NCI-H226 (cell line): ENCODE results near the gene TM4SF1.

Experiments used
- DNase-seq: peaks from one replicate; pipeline ENCODE4 v3.0.0-alpha.2; 2015

The TM4SF1 gene

DNA sequence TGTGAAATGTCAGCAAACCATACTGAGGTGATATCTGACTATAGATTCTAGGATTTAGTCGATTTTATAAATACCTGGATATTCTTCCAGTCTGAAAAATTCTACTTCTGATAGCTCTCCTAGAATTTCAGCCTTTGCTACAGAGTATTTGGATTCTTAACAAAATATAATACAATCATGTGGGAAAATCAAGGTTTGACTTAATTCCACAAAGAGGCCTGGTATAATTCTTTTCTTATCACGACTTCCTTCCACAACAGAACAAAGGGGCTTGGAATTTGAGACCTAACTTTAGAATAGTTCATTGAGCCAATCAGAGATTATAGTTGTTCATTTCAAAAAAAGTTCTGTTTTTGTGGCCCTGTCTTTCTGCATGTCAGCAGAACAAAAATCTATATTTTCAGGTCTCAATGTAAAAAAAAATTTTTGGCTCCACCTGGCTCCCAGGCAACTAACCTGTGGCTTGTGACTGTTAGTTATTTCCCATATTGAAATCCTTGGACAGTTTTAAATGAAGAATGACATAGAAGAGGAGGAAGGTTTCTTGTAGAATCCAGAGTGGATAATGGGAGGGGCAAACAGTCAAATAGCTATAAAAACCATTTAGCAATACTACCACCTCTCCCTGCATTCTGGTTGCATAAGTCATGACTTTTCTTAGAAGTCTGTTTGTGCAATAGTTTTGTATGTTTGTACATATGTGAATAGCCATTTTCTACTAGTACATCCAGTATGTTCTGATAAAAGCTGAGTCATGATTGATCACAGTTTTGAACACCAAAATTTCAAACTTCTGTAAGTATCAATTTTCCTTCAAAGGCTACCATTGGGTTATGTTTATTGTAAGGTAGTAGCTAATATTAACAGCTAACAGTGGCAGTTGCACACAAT, 4.0 kb downstream of the TM4SF1 start:
- peak; percentile 54 for DNase-seq

DNA sequence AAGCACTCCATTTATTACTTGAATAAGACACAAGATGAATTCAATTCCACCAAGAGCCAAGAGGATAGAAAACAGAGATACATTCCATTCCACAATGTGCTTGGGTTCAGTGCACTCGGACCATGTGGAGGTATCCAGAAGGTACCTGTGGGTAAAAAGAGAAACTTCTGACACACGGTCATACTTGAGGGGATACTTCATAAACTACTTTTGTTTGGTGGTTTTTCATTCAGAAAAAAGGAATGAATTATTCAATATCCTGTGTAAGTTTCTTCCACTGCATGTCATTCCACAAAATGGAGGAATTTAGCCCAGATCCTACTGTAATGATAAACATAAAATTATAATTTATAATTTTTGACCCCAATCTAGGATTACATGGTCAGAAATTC, 5.7 kb downstream of the TM4SF1 start:
- DNase-seq, result no peak

DNA sequence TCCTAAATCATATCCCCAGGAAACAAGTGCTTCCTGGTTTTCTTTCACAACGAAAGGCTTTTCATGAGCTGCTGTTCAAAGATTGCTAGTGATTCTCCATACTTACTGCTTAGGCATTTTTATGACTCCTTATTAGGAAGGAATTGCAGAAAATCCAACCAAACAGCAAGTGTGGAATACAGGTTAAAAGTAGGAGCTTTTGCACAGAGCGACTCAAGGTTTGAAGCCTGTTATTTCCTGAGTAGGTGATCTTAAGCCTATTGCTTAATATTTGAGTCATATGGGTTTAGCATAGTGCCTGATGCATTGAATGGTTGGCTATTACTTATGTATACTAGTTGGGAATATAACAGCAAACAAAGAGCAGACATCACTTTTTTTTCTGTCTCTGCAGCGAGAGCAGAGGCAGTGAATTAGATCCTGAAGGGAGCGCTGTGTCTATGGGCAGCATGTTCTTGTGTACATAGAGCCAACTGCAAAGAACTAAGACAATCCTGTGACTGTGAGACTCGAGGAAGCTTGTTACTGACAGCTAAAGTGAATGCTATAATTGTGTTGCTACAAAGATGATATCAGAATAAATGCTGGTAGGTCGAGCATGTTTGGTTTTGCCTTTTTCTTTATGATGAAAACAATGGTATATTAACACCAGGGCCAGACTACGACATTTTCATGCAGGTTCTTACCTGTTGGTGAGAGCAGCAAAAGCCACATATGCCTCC, 6.3 kb downstream of the TM4SF1 start:
- DNase-seq, result peak; percentile 37

DNA sequence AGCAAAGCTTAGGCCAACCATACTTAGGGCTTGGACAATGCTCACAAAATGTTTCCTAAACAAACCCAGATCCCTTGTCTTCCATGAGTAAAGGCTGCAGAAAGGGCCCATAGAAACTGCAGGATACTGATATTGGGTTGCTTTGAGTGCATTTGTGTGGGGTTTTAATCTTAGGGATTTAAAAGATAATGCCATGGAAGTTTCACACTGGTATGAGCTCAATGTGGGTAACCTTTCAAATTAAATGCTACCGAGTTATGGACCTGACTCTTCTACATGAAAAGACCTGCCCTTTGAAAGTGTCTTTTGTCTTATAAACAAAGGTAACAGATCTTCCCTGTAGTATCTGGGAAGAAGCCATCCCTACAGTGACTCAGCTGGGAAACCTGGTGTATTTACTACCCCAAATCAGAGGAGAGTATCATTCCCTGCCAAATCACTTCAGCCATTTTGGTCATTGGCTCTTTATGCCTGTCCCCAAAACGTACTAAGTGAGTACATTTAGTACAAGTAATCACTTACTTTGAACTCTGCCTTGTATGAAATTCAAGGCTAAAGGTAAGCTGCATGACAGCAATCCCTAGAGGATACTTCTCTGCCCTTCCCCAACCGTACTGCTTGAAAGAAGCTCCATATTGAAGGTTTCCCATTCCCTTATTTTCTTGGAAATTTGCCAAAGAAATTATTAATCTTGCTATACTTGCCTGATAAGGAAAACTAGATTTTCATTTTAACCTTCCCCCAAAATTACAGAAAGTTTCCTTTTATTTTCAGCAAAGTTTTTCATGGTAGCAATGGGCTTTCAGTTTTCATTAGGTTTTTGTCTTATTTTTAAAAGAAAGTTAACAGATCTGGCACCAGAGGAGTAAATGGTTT, 7.2 kb downstream of the TM4SF1 start:
- DNase-seq, result no peak

DNA sequence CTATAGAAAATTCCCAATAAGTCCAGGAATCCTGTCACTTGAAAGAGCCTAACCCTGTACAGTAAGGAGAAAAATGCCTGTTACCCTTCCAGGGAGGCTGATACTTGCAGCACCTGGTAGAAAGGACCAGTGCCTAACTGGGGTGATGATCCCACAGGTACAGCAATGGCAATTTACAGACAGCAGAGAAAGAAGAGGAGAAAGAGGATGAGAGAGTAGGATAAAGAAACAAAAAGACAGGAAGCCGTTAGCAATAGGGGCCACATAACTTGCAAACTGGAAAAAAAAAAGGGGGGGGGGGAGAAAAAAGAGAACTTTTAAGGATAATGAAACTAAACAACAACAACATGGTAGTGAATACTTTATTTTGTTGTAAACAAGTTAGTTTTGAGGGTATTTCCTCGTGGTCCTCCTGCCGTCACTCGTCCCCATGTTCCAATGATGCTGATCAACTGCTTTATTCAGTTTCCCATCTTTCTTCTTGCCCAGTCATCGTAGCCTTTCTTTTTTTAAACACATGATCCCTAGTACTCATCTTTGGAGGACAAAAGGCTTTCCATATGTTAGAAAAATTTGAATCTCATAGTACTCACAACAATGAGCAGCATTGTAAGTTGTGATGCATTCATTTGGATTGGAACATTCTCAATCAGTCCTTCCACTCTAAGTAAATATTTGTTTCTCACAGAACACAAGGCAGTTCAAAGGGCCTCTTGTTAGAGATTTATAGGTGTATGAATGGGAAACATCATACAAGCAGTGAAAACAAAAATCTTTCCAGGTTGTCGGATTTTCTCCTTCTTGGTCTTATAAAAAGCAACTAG, 8.6 kb downstream of the TM4SF1 start:
- no peak for DNase-seq

DNA sequence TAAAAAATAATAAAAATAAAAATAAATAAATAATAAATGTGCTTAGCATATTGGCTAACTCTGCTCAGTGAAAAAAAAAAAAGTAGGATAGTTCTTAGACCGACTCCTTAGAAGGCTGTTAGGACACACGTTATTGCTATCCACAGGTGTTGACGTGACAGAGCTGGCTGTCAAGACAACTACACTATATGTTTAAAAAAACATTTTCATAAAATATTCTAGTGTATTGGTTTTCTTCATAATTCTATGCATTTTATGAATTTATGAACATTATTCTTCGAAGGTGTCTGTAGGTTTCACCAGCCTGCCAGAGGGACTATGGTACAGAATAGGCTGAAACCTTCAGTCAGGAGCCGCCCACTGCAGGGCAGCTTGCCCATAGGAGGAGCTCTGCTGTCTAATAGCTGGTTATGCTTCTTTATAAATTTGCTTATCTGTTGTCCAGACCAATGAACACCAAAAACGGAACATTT, 9.2 kb downstream of the TM4SF1 start:
- no peak for DNase-seq

DNA sequence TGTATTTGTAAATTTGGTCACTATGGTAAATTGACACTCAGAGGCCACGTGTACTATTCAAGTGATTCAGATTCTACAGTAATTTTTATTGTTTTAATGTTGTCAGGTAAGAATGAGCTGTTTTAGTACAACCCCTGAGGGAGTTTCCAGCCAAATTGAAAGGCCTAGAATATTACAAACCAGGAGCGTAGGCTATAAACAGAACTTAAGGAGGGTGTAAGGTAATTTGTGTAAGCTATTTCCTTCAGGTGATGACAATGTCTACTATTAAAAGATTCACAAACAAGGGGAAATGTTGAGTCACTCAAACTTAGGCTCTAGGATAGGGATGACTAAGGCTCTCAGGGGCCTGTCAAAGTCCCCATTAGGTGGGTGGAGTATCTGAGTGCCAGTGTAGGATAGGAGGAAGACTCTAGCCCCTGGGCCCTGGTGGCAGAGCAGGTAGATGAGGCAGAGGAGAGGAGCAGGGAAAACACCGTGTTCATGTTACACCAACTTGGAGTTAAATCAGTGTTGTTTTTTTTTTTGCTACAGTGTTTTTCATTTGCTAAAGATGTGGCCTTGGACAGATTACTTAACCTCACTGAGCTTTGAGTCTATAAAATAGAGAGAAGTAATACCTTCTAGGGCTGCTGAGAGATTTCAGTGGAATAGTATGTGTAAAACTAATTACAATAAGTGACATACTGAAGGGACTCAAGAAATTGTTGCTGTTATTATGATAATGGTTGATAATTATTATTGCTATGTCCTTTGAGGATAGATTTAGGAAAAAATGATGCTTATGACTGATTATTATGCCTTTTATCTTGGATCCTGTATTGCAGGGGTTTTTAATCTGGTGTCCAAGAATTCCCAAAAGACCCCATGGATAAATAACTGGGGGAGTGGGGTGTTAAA, 10.3 kb downstream of the TM4SF1 start:
- DNase-seq, result peak; percentile 57

DNA sequence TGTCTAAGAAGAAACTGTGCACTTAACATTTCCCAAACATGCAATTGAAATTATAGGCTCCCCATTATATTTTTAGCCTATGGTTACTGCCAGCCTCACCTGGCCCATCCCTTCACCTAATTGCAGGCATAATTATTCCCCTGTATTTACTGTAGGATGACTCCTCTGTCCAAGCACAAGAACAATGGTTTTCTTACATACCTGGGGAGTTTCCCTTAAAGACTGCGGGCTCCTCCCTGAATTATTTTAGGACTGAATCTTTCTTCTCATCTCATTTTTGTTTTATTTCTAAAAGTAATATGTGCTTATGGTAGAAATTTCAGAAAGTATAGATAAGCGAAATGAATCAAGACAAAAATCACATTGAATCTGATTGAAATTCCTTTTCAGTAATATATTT, 11.4 kb downstream of the TM4SF1 start:
- no peak for DNase-seq

DNA sequence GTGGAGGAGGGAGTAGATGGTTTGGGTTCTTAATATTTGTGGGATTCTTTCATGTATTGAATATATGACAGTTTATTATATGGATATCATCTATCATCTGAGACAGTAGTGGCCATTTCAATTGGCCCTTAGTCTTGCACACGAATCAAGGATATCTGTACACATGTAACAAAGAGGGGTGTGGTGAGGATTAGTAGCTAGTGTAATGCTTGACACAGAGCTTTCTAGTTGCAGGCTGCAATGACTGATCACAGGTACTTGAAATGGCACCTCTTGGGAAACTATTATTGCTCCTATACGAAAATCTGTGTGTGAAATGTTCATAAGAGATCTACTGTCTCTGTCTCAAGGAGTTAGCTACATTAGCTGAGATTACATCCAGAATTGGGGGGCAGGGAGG, 12.8 kb downstream of the TM4SF1 start:
- no peak for DNase-seq

DNA sequence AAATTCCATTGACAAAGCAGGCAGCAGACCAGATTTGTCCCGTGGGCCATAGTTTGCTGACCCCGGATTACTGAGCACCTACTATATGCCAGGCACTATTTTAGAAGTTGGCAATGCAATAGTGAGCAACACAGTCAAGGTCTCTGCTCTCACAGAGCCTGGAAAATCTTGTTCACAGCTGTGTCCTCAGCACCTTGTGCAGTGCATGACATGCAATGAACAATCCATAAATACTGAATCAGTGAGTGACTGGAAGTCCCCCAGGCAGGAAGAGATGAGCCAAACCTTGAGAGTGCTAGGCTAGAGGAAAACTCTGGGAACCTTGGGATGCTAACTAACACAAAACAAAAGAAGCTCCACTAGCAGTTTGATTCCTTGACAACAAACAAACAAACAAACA, 14.4 kb downstream of the TM4SF1 start:
- no peak for DNase-seq

DNA sequence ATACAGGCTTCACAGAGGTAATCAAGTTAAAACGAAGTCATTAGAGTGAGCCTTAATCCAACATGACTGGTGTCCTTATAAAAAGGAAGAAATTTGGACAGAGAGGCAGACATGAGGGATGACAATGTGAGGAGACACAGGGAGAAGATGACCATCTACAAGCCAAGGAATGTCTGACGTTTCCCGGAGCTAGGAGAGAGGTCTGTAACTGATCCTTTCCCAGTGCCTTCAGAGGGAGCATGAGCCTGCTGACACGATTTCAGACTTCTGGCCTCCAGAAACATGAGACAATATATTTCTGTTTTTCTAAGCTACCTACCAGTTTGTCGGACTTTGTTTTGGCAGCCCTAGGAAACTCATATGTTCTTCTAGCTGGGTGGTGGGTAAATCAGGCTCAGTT, 15.1 kb downstream of the TM4SF1 start:
- DNase-seq, result no peak

DNA sequence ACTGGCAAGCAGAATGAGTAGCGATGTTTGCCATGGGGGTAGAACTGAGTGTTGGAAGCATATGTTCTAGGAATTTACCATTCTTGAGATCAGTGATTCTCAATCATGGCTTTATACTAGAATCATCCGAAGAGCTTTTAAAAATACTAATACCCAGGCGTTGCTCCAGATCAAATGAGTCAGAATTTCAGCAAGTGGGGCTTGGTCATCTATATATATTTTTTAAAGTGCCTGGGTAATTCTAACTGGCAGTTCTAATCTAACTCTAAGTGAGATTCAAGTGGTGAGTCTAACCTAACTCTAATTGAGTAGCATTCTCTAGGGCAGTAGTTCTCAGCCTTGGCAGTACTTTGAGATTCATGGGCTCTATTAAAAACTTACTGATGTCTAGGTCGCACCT, 20.8 kb downstream of the TM4SF1 start:
- DNase-seq, result no peak

DNA sequence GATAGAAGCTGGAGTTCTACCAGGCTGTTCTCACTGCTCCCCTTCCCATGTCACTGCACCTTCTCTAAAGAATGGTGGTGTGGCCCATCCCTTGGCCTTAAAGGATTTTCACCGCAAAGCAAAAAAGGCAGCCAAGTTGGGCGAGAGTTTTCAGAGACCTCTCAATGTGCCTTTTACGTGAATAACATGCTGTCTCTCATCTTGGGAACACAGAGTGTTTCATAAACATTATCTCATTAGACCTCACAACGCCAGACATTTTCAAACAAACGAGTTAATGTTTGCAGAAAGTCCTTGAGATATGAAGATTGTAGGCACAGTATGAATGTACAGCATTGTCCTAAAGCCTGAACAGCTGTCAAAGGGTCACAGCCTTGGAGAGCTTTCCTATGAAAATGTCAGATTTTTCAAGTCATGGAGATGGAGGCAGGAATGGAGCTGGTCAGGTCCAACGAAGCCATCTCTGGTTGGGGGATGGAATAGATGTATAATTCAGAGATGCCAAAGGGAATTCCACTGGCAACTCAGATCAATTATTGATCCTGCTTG, 21.3 kb downstream of the TM4SF1 start:
- no peak for DNase-seq

DNA sequence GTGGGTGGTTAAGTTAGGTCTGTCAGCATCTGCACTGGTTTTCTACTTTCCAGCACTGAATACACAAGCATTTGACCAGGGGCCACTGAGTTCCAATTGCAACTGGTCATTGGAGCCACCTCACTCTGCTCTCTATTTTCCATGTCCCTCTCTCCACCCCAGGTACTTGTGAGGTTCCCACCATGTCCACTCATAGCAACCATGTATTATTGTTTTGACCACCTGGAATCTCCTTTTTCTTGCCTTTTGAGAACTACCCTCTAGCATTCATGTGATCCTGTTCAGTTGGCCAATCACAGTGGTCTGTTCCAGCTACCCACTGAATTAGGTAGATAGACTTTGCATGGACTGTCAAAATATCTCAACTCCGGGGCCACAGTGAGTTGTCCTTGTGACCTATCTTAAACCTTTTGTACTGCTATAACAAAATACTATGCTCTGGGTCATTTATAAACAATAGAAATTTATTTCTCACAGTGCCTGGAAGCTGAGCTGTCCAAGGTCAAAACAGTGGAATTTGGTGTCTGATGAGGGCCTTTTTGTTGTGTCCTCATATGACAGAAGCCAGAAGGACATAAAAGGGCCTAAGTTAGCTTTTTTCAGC, 23.8 kb downstream of the TM4SF1 start:
- no peak for DNase-seq

DNA sequence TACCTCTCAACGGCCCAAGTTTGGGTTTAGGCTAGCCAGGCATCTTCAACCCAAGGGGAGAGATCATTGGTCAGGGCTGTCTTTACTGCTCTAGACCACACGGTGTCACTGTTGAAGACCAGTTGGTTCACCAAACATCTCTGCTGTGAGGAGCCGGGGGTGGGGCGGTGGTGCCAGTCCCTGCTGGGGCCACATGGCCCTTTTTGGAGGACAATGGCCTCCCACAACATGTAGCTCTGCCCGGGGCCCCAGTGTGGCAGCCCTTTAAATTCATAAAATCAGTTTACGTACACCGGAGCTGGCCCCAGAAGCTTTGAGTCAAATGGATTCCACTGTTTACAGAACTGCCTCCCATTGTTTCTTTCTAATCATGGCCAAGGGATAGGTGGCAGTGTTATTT, 24.9 kb downstream of the TM4SF1 start:
- peak; percentile 48 for DNase-seq

DNA sequence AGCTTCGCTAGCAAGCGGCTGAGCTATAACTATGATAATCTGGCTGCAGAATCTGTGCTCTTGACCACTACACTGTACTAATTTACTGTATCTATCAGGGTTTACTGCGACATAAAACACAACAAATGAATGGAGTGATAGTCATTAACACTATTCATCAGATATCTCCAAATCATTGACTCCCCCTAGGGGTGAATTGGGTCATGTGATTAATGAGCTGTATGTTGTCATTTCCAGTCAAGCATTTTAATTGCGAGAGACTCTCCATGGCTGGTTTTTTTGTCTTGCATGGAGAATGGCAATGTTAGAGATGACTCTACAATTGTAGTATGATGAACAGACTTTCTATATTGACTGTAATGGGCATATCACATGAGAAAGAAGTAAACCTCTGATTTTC, 33.5 kb downstream of the TM4SF1 start:
- DNase-seq, result no peak

DNA sequence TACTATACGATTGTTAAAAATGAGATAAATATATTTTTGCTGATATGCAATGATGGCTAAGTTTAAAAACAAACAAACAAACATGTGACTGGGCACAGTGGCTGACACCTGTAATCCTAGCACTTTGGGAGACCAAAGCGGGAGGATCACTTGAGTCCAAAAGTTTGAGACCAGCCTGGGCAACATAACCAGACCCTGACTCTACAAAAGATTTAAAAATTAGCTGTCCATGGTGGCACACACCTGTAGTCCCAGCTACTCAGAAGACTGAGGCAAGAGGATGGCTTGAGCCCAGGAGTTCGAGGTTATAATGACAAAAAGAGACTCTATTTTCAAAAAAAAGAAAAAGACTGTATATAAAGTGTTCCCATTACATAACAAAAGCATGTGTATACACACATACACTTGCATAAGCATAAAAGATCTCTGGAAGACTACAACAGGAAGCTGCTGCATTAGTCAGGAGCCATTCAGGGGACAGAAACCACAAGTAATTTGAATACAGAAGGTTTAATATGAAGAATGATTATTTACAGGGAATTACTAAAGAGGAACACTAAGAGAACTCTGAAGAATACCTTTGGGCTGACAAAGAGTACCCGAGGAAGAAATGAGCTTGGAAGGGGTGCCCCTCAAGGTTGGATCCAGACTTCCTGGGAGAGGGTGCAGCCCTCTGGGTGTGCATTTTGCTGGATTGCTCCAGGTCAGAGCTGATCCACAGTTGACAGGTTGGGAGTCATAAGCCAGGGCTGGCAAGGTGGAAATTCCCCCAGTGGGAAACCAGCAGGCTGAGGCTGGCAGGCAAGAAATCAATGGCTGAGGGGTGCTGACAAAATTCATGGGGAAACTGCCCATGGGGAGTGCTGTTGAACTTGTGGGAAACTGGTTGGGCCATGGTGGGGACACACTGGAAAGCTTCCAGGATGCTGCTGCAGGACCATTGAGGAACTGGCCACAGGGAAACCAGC, 34.8 kb downstream of the TM4SF1 start:
- DNase-seq, result peak; percentile 61

DNA sequence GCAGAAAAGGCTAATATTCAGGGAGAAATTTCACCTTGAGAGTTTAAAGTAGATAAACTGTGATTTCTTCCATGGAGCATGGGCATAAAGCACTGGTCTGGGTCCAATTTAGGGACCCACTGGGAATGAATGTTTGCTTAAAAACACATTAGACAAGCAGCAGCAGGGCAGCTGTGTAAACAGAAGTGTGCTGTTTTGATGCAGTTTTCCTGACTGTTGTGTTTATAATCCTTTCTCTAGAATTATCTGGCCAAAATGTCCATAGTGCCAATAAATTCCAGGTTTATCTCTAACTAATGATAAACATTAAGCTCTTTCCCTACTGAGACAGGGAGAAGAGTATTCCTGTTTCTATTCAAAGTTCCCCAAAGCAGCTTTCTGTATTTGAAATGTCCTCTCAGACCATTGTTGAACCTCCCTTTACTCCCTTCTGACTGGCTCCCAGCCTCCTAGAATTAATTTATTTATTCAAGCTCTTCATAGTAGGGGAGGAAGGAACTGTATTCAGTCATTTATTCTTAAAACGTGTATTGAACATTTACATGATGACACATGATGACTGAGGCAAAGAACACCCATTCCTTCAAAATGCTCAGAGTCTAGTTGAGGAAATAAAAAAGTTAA, 37.0 kb downstream of the TM4SF1 start:
- DNase-seq, result no peak

DNA sequence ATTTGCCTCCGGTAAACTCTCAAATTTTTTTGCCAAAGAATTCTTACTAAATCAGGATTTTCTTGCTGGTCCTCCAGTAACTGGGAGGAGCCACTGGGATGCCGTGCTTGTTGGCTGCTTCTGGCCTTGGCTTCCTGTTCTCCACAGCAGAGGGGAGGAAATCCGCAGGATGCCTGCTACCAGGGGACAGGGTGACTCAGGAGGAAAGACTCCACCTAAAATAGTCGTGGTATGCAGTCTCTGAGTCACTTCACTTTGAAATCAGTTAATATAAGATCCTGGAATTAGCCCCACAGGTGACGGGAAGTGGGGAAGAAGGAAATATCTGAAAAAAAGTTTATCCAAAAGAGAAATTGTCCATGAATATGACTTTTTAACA, 37.5 kb downstream of the TM4SF1 start:
- peak; percentile 97 for DNase-seq
